Activated CD8-positive, alpha-beta memory T cell treated with anti-CD3 and anti-CD28 coated beads, Interleukin-2, amount 50 U/mL, for 24 hours (primary cell): Measurements from ENCODE around the gene CTDSPL.

Experiments
- DNase-seq: peaks from one replicate; pipeline ENCODE4 v3.0.0-alpha.2; 2020; ENCODE audit errors: extremely low read depth

Gene CTDSPL

DNA sequence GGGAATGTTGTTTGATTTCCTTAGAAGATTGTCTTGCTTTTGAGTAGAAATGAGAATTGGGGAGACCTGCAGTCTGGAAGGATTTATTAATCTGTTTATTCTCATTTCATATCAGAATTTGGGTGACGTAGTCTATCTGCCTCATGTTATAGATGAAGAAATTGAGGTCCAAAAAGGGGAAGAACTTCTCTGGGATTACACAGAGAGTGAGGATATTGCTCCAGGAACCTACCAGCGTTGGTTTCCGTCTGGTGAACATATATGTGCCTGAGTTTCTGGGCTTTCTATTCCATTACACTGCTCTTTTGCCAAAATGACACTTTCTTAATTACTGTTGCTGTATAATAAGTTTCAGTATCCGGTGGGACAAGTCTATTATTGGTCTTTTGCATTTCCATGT lies 51.8 kb downstream of the CTDSPL start:
- DNase-seq: no peak

GRCh38 chr3:37916685-37917084 lies 55.0 kb downstream of the CTDSPL start:
- no peak for DNase-seq

GRCh38 chr3:37918627-37919026 lies 56.9 kb downstream of the CTDSPL start:
- no peak for DNase-seq

DNA sequence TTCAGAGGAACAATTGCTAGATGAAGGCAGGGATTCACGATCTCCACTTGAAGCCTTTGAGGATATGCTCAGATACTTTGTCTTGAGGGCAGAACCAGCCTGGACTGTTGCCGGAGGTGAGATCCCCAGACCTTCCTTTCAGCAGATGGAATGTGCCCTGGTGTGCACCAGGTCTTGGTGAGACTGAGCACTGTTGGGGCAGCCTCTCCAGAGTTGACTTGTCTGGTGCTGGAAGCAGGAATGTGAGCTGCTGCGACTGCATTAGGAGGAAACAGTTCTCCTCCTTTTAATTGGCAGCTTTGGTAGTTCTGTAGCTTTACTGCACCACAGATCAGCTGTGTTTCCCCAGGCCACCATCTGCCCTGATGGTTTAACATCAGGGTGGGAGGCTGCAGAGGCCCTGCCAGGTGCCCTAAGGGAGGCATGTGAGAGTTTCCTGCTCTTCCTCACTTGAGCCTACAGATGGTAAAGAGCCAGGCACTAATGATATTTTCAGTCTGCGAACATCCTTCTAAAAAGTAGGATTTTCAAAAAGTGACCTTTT lies 58.5 kb downstream of the CTDSPL start:
- no peak for DNase-seq

GRCh38 chr3:37921025-37921424 lies 59.3 kb downstream of the CTDSPL start:
- no peak for DNase-seq

- DNase-seq: no peak
Measured at GRCh38 chr3:37922721-37923568, 61.3 kb downstream of the CTDSPL start.

DNA sequence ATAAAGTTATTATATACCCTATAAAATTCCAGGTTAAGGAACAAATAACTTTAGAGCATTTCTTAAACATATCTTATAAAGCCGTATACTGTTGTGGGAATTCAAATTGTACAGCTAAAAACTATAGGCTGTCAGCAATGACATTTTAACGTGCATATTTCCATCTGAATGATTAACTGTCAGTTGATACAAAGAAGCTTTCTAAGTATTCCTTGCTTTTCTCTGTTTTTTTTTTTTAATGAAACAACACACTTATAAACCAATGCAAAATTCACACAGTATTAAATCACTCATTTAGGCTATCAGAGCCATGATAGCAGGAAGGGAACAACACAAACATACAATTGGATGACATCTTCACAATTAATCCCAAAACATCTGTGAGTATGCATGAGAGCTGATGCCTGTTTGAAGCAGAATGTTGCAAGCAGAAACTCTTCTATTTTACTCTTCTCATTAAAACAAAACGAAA lies 61.9 kb downstream of the CTDSPL start:
- DNase-seq: no peak

DNA sequence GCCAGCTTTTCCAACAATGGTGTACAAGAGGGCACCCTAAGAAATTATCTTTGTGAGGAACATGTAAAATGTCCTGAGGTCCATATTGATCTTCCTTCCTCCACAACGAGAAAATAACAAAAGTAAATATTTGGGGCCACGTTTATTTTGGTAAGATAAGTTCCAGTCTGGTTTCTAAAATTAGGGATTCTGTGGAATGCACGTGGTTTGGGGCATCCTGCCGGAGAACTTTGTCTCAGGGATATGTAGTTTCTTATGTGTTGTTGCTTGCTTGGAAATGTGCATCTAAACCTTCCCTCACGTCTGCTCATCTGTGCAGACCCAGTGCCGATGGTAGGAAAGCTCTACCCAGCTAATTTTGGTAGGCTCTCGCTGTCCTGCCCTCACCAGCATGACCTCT lies 62.8 kb downstream of the CTDSPL start:
- DNase-seq: no peak

DNA sequence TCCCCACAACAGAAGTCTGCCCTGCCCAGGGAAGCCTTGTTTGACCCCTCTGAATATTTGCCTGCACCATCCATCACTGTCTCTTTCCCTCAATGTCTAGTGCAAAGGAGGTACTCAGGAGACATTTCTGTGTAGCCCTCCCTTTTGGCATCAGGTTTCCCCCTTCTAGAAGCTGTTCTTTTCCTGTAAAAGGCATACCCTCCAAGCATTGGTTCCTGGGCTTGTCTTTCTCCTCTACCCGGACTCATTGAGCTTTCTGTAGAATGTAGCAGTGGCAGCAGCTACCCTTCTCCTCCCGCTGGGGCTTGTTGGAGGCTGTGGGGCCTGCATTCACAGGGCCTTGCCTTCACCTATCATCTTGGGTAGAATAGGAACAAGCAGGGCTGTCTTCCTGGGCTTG lies 63.5 kb downstream of the CTDSPL start:
- no peak for DNase-seq

GRCh38 chr3:37926611-37927010 lies 64.9 kb downstream of the CTDSPL start:
- no peak for DNase-seq

DNA sequence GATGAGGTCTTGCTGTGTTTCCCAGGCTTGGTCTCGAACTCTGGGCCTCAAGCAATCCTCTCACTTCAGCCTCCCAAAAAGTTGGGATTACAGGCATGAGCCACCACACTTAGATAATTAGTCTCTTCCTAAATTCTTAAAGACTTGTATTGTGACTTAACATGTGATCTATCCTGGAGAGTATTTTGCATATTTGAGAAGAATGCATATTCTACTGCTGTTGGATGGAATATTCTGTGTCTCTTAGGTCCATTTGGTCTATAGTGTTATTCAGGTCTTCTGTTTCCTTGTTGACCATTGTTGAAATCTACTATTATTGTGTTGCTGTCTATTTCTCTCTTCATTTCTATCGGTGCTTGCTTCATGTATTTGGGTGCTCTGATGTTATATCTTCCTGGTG lies 68.8 kb downstream of the CTDSPL start:
- DNase-seq: no peak

GRCh38 chr3:37932505-37932904 lies 70.8 kb downstream of the CTDSPL start:
- no peak for DNase-seq

GRCh38 chr3:37934631-37935289 lies 73.1 kb downstream of the CTDSPL start:
- DNase-seq: no peak

- DNase-seq: no peak
Measured at GRCh38 chr3:37935290-37935668, 73.6 kb downstream of the CTDSPL start.

- DNase-seq: no peak
Measured at GRCh38 chr3:37935756-37936666, 74.3 kb downstream of the CTDSPL start.

DNA sequence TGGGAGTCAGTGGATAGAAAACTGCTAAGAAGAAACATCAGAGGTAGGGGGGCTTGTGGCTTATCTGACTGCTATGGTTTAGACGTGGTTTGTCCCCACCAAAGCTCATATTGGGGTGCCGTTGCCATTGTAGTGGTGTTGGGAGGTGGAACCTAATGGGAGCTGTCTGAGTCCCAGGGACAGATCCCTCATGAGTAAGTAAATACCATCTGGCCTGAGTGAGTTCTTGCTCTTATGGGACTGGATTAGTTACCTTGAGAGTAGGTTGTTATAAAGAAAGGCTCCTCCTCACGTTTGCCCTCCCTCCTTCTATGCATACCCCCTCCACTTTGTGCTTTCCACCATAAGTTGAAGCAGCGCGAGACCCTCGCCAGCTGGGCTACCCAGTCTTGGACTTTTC lies 75.5 kb downstream of the CTDSPL start:
- DNase-seq: no peak

- DNase-seq: no peak
Measured at GRCh38 chr3:37938011-37938410, 76.3 kb downstream of the CTDSPL start.

DNA sequence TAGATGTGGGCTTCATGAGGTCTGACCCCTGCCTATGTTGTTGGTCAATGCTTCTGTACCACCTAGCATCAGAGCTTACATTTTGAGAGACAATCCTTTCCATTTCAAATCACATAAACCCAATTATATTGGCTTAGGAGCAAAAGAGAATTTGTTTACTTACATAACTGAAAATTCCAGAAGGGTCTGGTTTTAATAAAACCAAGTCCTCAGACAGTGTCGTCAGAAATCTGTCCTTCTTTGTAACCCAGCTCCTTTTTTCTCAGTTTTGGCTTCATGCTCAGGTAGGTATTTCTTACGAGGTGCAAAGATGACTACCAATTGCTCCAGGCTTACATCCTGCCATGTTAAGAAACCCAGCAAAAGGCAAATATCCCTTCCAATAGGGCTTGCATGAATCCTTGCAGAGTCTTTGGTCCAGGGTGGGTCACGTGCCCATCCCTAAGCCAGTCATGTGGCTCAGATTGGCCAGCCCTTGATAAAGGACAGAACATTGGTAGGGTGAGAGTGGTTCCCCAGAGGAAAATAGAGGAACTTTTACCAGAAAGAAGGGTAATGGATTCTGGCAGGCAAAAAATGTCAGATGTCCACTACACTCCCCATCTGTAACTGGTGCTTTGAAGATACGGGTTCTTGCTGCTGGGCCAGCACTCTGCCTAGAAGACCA lies 78.7 kb downstream of the CTDSPL start:
- no peak for DNase-seq

DNA sequence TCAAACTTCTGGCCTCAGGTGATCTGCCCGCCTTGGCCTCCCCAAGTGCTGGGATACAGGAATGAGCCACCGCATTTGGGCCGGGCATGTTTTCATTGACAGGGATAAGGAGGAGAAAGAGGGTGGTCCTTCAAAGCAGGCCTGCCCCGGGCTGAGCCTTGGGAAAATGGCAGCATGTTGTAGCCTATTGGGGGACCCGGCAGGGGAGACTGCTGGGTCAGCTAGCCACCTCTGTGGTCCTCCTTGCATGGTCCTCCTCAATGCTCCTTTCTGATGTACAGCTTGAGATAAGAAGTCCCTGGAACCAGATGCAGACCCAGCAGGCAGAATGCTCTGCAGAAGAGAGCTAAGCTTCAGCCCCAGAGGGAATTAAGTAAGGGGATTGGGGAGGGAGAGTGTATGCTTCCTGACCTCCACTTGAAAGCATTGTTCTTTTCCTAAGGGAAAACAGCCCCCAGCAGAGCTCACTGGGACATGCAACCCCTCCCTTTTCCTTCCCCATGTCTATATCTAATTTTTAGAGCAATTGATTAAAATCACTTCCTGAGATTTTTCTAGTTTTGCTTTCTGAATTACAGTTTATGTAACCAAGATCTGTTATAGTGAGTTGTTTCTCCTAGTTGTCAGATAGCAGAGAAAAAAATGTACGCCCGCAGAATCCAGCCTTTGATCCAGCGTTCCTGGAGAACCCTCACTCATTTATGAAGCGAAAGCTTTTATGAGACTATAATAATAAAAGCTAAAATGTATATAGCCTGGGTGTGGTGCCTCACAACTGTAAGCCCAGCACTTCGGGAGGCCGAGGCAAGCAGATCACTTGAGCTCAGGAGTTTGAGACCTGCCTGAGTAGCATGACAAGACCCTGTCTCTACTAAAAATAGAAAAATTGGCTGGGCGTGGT lies 80.2 kb downstream of the CTDSPL start:
- no peak for DNase-seq

DNA sequence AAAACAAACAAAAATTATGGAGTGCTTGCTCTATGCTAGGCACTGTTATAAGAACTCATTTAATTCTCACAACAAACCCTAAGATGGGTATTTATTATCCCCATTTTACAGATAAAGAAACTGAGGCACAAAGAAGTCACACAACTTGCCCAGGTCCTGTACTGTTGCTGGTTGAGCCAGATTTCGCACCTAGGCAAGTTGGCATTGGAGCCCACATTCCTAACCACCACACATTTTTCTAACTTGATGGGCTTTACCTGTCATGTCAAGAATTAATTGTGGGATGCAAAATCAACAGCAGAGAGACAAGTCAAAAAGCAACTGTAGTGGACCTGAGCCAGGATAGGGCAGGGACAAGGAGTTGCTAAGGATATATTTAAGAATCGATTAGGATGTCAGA lies 81.0 kb downstream of the CTDSPL start:
- no peak for DNase-seq
